MG63 (cell line): ENCODE results near the gene LAMA2. TPM values are rescaled to one million over a fixed set of nuclear protein-coding genes. Genes with fewer than 3 reads are reported as not detected.

ENCODE experiments used
- DNase-seq: peaks from one replicate; pipeline ENCODE4 v3.0.0-alpha.2; 2020
- H3K27me3 ChIP-seq: fragments of 250-450 bp; sonication (Bioruptor Pico); 2 replicates; pipeline ENCODE4 v1.5.1; 2020; ENCODE audit warnings: mild to moderate bottlenecking, moderate library complexity
- H3K36me3 ChIP-seq: fragments of 250-450 bp; sonication (Bioruptor Pico); 2 replicates; pipeline ENCODE4 v1.5.1; 2020; ENCODE audit warnings: mild to moderate bottlenecking, moderate library complexity
- H3K4me3 ChIP-seq: fragments of 250-450 bp; sonication (Bioruptor Pico); 2 replicates; pipeline ENCODE4 v1.5.1; 2020; ENCODE audit warnings: mild to moderate bottlenecking, moderate library complexity
- H3K9me3 ChIP-seq: fragments of 250-450 bp; sonication (Bioruptor Pico); 2 replicates; pipeline ENCODE4 v1.5.1; 2020; ENCODE audit warnings: mild to moderate bottlenecking, moderate library complexity
- total RNA-seq: library from RNA; depleted of rRNA; stranded (reverse); fragments of >200 nt; shearing (Covaris generic); gene quantifications from 2 replicates; pipeline ENCODE4 v1.2.3, GENCODE V29; 2014; ENCODE audit warnings: low replicate concordance

The LAMA2 gene
- total RNA-seq, 1 experiment from 2014 or later: 8.5 TPM

GRCh38 chr6:129264480-129265045 is 381.6 kb downstream of the LAMA2 start:
- Histone ChIP-seq H3K36me3 (no peaks in the 10 kb centered on the region), H3K27me3 (no peaks in the 10 kb centered on the region), H3K9me3 (no peaks in the 10 kb centered on the region), H3K4me3 (no peak overlapping the region)
- DNase-seq: no peak

GRCh38 chr6:129267028-129267427 is 384.1 kb downstream of the LAMA2 start:
- H3K27me3 ChIP-seq: no peaks in the 10 kb centered on the region
- DNase-seq: no peak
- no peaks in the 10 kb centered on the region for H3K36me3 ChIP-seq

GRCh38 chr6:129269076-129269475 is 386.1 kb downstream of the LAMA2 start:
- DNase-seq: no peak
- H3K9me3 ChIP-seq: no peaks in the 10 kb centered on the region
- no peaks in the 10 kb centered on the region for H3K36me3 ChIP-seq
- H3K27me3 ChIP-seq: no peaks in the 10 kb centered on the region
- H3K4me3 ChIP-seq: no peak overlapping the region

More at GRCh38 chr6:129267028-129267427, 384.1 kb downstream of the LAMA2 start:
- no peaks in the 10 kb centered on the region for H3K9me3 ChIP-seq
- no peak overlapping the region for H3K4me3 ChIP-seq

- H3K9me3 ChIP-seq: no peaks in the 10 kb centered on the region
- H3K27me3 ChIP-seq: no peaks in the 10 kb centered on the region
- DNase-seq: no peak
- H3K4me3 ChIP-seq: no peak overlapping the region
- no peaks in the 10 kb centered on the region for H3K36me3 ChIP-seq
These were observed 387.0 kb downstream of the LAMA2 start for GRCh38 chr6:129269891-129270290.

- Histone ChIP-seq H3K27me3 (no peaks in the 10 kb centered on the region), H3K9me3 (no peaks in the 10 kb centered on the region), H3K36me3 (no peaks in the 10 kb centered on the region), H3K4me3 (no peak overlapping the region)
- no peak for DNase-seq
These were observed 387.5 kb downstream of the LAMA2 start for GRCh38 chr6:129270450-129270849.

- H3K9me3 ChIP-seq: no peaks in the 10 kb centered on the region
- no peaks in the 10 kb centered on the region for H3K27me3 ChIP-seq
- DNase-seq: no peak
- no peak overlapping the region for H3K4me3 ChIP-seq
- H3K36me3 ChIP-seq: no peaks in the 10 kb centered on the region
These were observed 390.2 kb downstream of the LAMA2 start for GRCh38 chr6:129273161-129273560.

- H3K36me3 ChIP-seq: no peaks in the 10 kb centered on the region
- no peak for DNase-seq
- H3K4me3 ChIP-seq: no peak overlapping the region
- no peaks in the 10 kb centered on the region for H3K27me3 ChIP-seq
- H3K9me3 ChIP-seq: no peaks in the 10 kb centered on the region
These were observed 393.5 kb downstream of the LAMA2 start for GRCh38 chr6:129276461-129276860.

- Histone ChIP-seq H3K9me3 (no peaks in the 10 kb centered on the region), H3K4me3 (no peak overlapping the region), H3K27me3 (no peaks in the 10 kb centered on the region), H3K36me3 (no peaks in the 10 kb centered on the region)
- DNase-seq: no peak
These were observed 394.0 kb downstream of the LAMA2 start for GRCh38 chr6:129276986-129277385.

GRCh38 chr6:129279343-129280292 is 396.7 kb downstream of the LAMA2 start:
- Histone ChIP-seq H3K36me3 (no peaks in the 10 kb centered on the region), H3K4me3 (no peak overlapping the region), H3K9me3 (no peaks in the 10 kb centered on the region), H3K27me3 (no peaks in the 10 kb centered on the region)
- no peak for DNase-seq

GRCh38 chr6:129280293-129280644 is 397.3 kb downstream of the LAMA2 start:
- no peak for DNase-seq
- no peaks in the 10 kb centered on the region for H3K27me3 ChIP-seq
- no peaks in the 10 kb centered on the region for H3K9me3 ChIP-seq
- H3K36me3 ChIP-seq: no peaks in the 10 kb centered on the region
- no peak overlapping the region for H3K4me3 ChIP-seq

GRCh38 chr6:129280749-129281148 is 397.8 kb downstream of the LAMA2 start:
- no peaks in the 10 kb centered on the region for H3K36me3 ChIP-seq
- DNase-seq: no peak
- H3K9me3 ChIP-seq: no peaks in the 10 kb centered on the region
- H3K4me3 ChIP-seq: no peak overlapping the region
- H3K27me3 ChIP-seq: no peaks in the 10 kb centered on the region

GRCh38 chr6:129281168-129281796 is 398.3 kb downstream of the LAMA2 start:
- Histone ChIP-seq H3K9me3 (no peaks in the 10 kb centered on the region), H3K27me3 (no peaks in the 10 kb centered on the region), H3K36me3 (no peaks in the 10 kb centered on the region), H3K4me3 (no peak overlapping the region)
- no peak for DNase-seq

GRCh38 chr6:129282019-129282418 is 399.1 kb downstream of the LAMA2 start:
- DNase-seq: no peak
- no peaks in the 10 kb centered on the region for H3K27me3 ChIP-seq
- H3K4me3 ChIP-seq: no peak overlapping the region
- H3K9me3 ChIP-seq: no peaks in the 10 kb centered on the region
- no peaks in the 10 kb centered on the region for H3K36me3 ChIP-seq

- DNase-seq: no peak
- H3K4me3 ChIP-seq: no peak overlapping the region
- H3K9me3 ChIP-seq: no peaks in the 10 kb centered on the region
- H3K27me3 ChIP-seq: no peaks in the 10 kb centered on the region
- no peaks in the 10 kb centered on the region for H3K36me3 ChIP-seq
These were observed 401.3 kb downstream of the LAMA2 start for GRCh38 chr6:129284225-129284624.

- Histone ChIP-seq H3K9me3 (no peaks in the 10 kb centered on the region), H3K4me3 (no peak overlapping the region), H3K36me3 (no peaks in the 10 kb centered on the region), H3K27me3 (no peaks in the 10 kb centered on the region)
- no peak for DNase-seq
These were observed 404.6 kb downstream of the LAMA2 start for GRCh38 chr6:129287231-129288177.

GRCh38 chr6:129289442-129289841 is 406.5 kb downstream of the LAMA2 start:
- no peaks in the 10 kb centered on the region for H3K27me3 ChIP-seq
- H3K36me3 ChIP-seq: no peaks in the 10 kb centered on the region
- no peak overlapping the region for H3K4me3 ChIP-seq
- no peaks in the 10 kb centered on the region for H3K9me3 ChIP-seq
- no peak for DNase-seq

- DNase-seq: no peak
- H3K36me3 ChIP-seq: no peaks in the 10 kb centered on the region
- H3K4me3 ChIP-seq: no peak overlapping the region
- H3K27me3 ChIP-seq: no peaks in the 10 kb centered on the region
- H3K9me3 ChIP-seq: no peaks in the 10 kb centered on the region
These were observed 409.9 kb downstream of the LAMA2 start for GRCh38 chr6:129292836-129293235.
